ENCODE measurements around the gene ANKRD24.

The ANKRD24 gene

GRCh38 chr19:4208385-4209094 lies 26.1 kb downstream of the ANKRD24 start:
- peaks cover 44% of the 10 kb centered on the region; the same call in 1 of the 2 replicates for H3K27me3 ChIP-seq (ENCODE audit: insufficient read depth, low read depth)
- H3K27ac ChIP-seq: no peak overlapping the region
- no peak overlapping the region for H3K4me3 ChIP-seq (IDR thresholded peaks at IDR 0.05; ENCODE audit: insufficient read depth, low read depth, low read length)
- H3K4me2 ChIP-seq: no peak overlapping the region
- no peaks in the 10 kb centered on the region for H3K36me3 ChIP-seq (ENCODE audit: insufficient read depth)
- no peak overlapping the region for H2AFZ ChIP-seq (ENCODE audit: low read depth)
- H3K9ac ChIP-seq: no peak overlapping the region
- H4K20me1 ChIP-seq (ENCODE audit: insufficient read depth): no peaks in the 10 kb centered on the region
- peaks cover 4% of the 10 kb centered on the region for H3K4me1 ChIP-seq (ENCODE audit: low read depth, poor library complexity, severe bottlenecking)
- no peaks in the 10 kb centered on the region for H3K79me2 ChIP-seq (ENCODE audit: insufficient read depth, low read depth)
- TF ChIP-seq, protein P1, sequence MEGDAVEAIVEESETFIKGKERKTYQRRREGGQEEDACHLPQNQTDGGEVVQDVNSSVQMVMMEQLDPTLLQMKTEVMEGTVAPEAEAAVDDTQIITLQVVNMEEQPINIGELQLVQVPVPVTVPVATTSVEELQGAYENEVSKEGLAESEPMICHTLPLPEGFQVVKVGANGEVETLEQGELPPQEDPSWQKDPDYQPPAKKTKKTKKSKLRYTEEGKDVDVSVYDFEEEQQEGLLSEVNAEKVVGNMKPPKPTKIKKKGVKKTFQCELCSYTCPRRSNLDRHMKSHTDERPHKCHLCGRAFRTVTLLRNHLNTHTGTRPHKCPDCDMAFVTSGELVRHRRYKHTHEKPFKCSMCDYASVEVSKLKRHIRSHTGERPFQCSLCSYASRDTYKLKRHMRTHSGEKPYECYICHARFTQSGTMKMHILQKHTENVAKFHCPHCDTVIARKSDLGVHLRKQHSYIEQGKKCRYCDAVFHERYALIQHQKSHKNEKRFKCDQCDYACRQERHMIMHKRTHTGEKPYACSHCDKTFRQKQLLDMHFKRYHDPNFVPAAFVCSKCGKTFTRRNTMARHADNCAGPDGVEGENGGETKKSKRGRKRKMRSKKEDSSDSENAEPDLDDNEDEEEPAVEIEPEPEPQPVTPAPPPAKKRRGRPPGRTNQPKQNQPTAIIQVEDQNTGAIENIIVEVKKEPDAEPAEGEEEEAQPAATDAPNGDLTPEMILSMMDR (conservative IDR thresholded peaks at IDR 0.05; ENCODE audit: low read depth, low read length): no peak

- TF ChIP-seq, protein P1 (conservative IDR thresholded peaks at IDR 0.05; ENCODE audit: low read depth, low read length): no peak
Measured at GRCh38 chr19:4210166-4210731, 27.8 kb downstream of the ANKRD24 start.

DNA sequence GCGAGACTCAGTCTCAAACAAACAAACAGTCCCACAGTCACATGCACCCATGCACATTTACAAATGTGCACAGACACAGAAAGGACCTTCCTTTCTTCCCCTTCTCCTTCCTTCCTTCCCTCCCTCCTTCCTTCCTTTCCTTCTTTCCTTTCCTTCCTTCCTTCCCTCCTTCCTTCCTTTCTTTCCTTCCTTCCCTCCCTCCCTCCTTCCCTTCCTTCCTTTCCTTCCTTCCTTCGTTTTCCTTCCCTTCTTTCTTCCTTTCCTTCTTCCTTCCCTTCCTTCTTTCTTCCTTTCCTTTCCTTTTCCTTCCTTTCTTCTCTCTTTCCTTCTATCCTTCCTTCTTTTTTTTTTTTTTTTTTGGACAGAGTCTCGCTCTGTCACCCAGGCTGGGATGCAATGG lies 30.6 kb downstream of the ANKRD24 start:
- TF ChIP-seq, protein P1 (conservative IDR thresholded peaks at IDR 0.05; ENCODE audit: low read depth, low read length): no peak
- Histone ChIP-seq H3K36me3 (ENCODE audit: insufficient read depth) (no peaks in the 10 kb centered on the region), H3K27ac (no peak overlapping the region)

More at GRCh38 chr19:4210166-4210731, 27.8 kb downstream of the ANKRD24 start:
- Histone ChIP-seq H3K4me1 (ENCODE audit: low read depth, poor library complexity, severe bottlenecking) (no peaks in the 10 kb centered on the region), H3K9ac (no peak overlapping the region), H3K27ac (no peak overlapping the region), H4K20me1 (ENCODE audit: insufficient read depth) (no peaks in the 10 kb centered on the region), H3K4me3 (IDR thresholded peaks at IDR 0.05; ENCODE audit: insufficient read depth, low read depth, low read length) (no peak overlapping the region), H3K79me2 (ENCODE audit: insufficient read depth, low read depth) (no peaks in the 10 kb centered on the region), H2AFZ (ENCODE audit: low read depth) (no peak overlapping the region), H3K4me2 (no peak overlapping the region), H3K27me3 (ENCODE audit: insufficient read depth, low read depth) (peaks cover 48% of the 10 kb centered on the region), H3K36me3 (ENCODE audit: insufficient read depth) (no peaks in the 10 kb centered on the region)

DNA sequence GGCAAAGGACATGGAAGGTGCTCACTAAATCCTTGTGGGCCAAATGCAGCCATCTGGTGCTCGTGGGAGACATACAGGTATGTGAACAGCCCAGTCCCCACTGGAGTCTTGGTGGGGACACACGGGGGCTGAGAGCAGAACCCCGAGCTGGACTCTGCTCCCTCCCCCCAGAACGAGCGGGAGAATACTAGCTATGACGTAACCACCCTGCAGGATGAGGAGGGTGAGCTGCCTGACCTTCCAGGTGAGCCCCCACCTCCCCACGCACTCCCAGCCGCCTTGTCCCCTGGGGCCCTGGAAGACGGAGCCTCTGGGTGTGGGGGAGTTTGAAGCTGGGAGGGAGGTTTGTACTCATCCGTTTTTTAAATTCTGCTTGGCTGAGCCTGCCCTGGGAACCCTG lies 33.3 kb downstream of the ANKRD24 start:
- H3K4me1 ChIP-seq (ENCODE audit: low read depth, poor library complexity, severe bottlenecking): no peaks in the 10 kb centered on the region
- no peak overlapping the region for H3K9ac ChIP-seq
- H2AFZ ChIP-seq (ENCODE audit: low read depth): no peak overlapping the region
- no peak overlapping the region for H3K27ac ChIP-seq
- peaks cover 55% of the 10 kb centered on the region for H3K27me3 ChIP-seq (ENCODE audit: insufficient read depth, low read depth)
- H3K4me2 ChIP-seq: no peak overlapping the region
- TF ChIP-seq, protein P1 (conservative IDR thresholded peaks at IDR 0.05; ENCODE audit: low read depth, low read length): no peak
- H3K4me3 ChIP-seq (IDR thresholded peaks at IDR 0.05; ENCODE audit: insufficient read depth, low read depth, low read length): no peak overlapping the region
- H4K20me1 ChIP-seq (ENCODE audit: insufficient read depth): no peaks in the 10 kb centered on the region
- H3K36me3 ChIP-seq (ENCODE audit: insufficient read depth): no peaks in the 10 kb centered on the region
- H3K79me2 ChIP-seq (ENCODE audit: insufficient read depth, low read depth): no peaks in the 10 kb centered on the region

More for the DNA sequence above, 30.6 kb downstream of the ANKRD24 start:
- Histone ChIP-seq H3K27me3 (ENCODE audit: insufficient read depth, low read depth) (peaks cover 49% of the 10 kb centered on the region), H4K20me1 (ENCODE audit: insufficient read depth) (no peaks in the 10 kb centered on the region), H3K4me2 (no peak overlapping the region), H2AFZ (ENCODE audit: low read depth) (no peak overlapping the region), H3K79me2 (ENCODE audit: insufficient read depth, low read depth) (no peaks in the 10 kb centered on the region), H3K4me3 (IDR thresholded peaks at IDR 0.05; ENCODE audit: insufficient read depth, low read depth, low read length) (no peak overlapping the region), H3K9ac (no peak overlapping the region), H3K4me1 (ENCODE audit: low read depth, poor library complexity, severe bottlenecking) (no peaks in the 10 kb centered on the region)

All from KMS-11 (cell line).